Measurements from ENCODE around the gene TMEM167A.

Gene TMEM167A

GRCh38 chr5:83034528-83035207 is 42.5 kb downstream of the TMEM167A start:
- no peak for DNase-seq

GRCh38 chr5:83034036-83034435 is 43.2 kb downstream of the TMEM167A start:
- no peak for DNase-seq

GRCh38 chr5:83031381-83031780 is 45.8 kb downstream of the TMEM167A start:
- DNase-seq, result no peak

GRCh38 chr5:83029912-83030311 is 47.3 kb downstream of the TMEM167A start:
- no peak for DNase-seq

GRCh38 chr5:83026930-83027687 is 50.1 kb downstream of the TMEM167A start:
- no peak for DNase-seq

GRCh38 chr5:83026516-83026915 is 50.7 kb downstream of the TMEM167A start:
- no peak for DNase-seq

- DNase-seq, result no peak
Observed at GRCh38 chr5:83025690-83026478, 51.3 kb downstream of the TMEM167A start.

- no peak for DNase-seq
Observed at GRCh38 chr5:83022334-83022733, 54.9 kb downstream of the TMEM167A start.

- no peak for DNase-seq
Observed at GRCh38 chr5:83015676-83016075, 61.5 kb downstream of the TMEM167A start.

GRCh38 chr5:83011985-83012384 is 65.2 kb downstream of the TMEM167A start:
- DNase-seq, result no peak

- no peak for DNase-seq
Observed at GRCh38 chr5:83009408-83009807, 67.8 kb downstream of the TMEM167A start.

- DNase-seq, result no peak
Observed at GRCh38 chr5:83007755-83008154, 69.4 kb downstream of the TMEM167A start.

- no peak for DNase-seq
Observed at GRCh38 chr5:83006683-83007283, 70.4 kb downstream of the TMEM167A start.

- DNase-seq, result no peak
Observed at GRCh38 chr5:83003791-83004190, 73.4 kb downstream of the TMEM167A start.
